ENCODE data around the gene GPATCH2. TPM values are rescaled to one million over a fixed set of nuclear protein-coding genes. Genes with fewer than 3 reads are reported as not detected.

The GPATCH2 gene
- total RNA-seq, 2 donors from 2014 or later, result 12.8 to 16.1 TPM

DNA sequence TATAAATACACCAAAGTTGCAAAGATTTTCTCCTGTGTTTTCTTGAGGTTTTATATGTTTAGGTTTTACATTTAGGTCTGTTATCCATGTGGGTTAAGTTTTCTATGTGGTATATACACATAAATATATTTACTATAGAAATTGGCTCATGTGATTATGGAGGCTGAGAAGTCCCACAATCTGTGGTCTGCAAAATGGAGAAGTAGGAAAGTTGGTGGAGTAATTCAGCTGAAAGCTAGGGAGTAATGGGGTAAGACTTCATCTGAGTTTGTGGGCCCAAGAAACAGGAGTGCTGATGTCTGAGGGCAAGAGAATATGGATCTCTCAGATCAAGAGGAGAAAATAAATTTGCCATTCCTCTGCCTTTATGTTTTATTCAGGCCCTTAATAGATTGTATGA is 146.0 kb downstream of the GPATCH2 start:
- peaks cover 6% of the 10 kb centered on the region for H3K4me1 Mint-ChIP-seq
- H3K27ac Mint-ChIP-seq, result no peak overlapping the region
- H3K27me3 Mint-ChIP-seq, result no peaks in the 10 kb centered on the region
- H3K9me3 ChIP-seq (ENCODE audit: control insufficient read depth, low read length, poor library complexity, severe bottlenecking), result no peaks in the 10 kb centered on the region
- H3K4me3 Mint-ChIP-seq, result no peak overlapping the region
- DNase-seq (no peak), ATAC-seq (no peak)
- no peaks in the 10 kb centered on the region for H3K36me3 Mint-ChIP-seq (ENCODE audit: low read depth)

- ATAC-seq, result peak; percentile 20
- no peak overlapping the region for H3K27ac Mint-ChIP-seq
- no peak for DNase-seq
- peaks cover 6% of the 10 kb centered on the region for H3K4me1 Mint-ChIP-seq
- no peak overlapping the region for H3K4me3 Mint-ChIP-seq
- H3K9me3 ChIP-seq (ENCODE audit: control insufficient read depth, low read length, poor library complexity, severe bottlenecking), result no peaks in the 10 kb centered on the region
- peaks cover 5% of the 10 kb centered on the region for H3K36me3 Mint-ChIP-seq (ENCODE audit: low read depth)
- H3K27me3 Mint-ChIP-seq, result no peaks in the 10 kb centered on the region
These were observed 148.4 kb downstream of the GPATCH2 start for GRCh38 chr1:217482356-217483102.

DNA sequence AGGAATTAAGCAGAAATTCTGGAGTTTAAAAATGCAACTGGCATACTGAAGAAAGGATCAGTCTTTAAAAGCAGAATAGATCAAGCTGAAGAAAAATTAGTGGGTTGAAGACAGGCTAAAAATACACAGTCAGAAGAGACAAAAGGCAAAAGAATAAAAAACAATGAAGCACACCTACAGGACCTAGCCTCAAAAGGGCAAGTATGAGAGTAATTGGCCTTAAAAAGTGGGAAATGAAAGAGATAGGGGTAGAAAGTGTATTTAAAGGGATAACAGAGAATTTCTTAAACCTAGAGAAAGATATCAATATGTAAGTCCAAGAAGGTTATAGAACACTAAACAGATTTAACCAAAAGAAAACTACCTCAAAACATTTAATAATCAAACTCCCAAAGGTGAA is 152.4 kb downstream of the GPATCH2 start:
- DNase-seq (no peak), ATAC-seq (no peak)
- Mint-ChIP-seq H3K4me1 (peaks cover 6% of the 10 kb centered on the region), H3K27me3 (no peaks in the 10 kb centered on the region), H3K36me3 (ENCODE audit: low read depth) (peaks cover 7% of the 10 kb centered on the region), H3K4me3 (no peak overlapping the region), H3K27ac (no peak overlapping the region)
- H3K9me3 ChIP-seq (ENCODE audit: control insufficient read depth, low read length, poor library complexity, severe bottlenecking), result no peaks in the 10 kb centered on the region

DNA sequence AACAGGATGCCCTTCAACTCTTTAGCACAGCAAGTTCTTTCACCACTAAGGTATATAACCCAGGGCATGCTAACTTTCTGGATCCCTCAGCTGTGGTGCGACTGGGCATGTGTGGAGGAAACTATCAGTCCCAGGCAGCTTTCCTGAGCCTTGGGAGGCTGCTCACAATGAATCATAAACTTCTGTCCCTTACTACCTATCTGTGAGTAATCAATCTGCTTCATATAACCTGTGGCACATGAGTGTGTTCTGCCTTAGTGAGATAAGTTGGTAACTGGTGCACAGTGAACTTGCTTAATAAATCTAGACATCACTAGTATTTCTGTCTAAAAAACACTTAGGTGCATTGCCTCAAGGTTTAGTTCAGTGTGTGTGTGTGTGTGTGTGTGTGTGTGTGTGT is 158.0 kb downstream of the GPATCH2 start:
- Mint-ChIP-seq H3K36me3 (ENCODE audit: low read depth) (peaks cover 5% of the 10 kb centered on the region), H3K27ac (no peak overlapping the region), H3K4me1 (peaks cover 2% of the 10 kb centered on the region), H3K27me3 (no peaks in the 10 kb centered on the region), H3K4me3 (no peak overlapping the region)
- DNase-seq, result no peak
- no peaks in the 10 kb centered on the region for H3K9me3 ChIP-seq (ENCODE audit: control insufficient read depth, low read length, poor library complexity, severe bottlenecking)
- no peak for ATAC-seq

DNA sequence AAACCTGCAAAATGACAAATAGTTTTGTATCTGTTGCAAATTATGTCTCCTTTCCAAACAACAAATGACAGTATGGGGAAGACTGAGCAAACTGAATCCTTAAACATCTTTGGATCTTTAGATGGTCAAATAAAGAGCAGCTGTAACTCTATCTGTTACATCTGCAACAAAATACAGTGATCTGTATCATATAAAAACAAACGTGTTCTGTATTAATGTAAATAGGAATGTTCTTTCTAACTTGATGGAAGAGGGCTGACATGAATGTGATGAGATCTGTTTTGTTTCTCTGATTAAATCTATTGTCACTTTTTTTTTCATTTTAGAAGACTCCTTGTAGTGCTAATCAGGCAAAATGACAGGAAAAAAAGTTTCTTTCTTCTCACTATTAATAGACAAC is 159.5 kb downstream of the GPATCH2 start:
- H3K9me3 ChIP-seq (ENCODE audit: control insufficient read depth, low read length, poor library complexity, severe bottlenecking), result no peaks in the 10 kb centered on the region
- Mint-ChIP-seq H3K36me3 (ENCODE audit: low read depth) (peaks cover 8% of the 10 kb centered on the region), H3K4me1 (peaks cover 2% of the 10 kb centered on the region)

DNA sequence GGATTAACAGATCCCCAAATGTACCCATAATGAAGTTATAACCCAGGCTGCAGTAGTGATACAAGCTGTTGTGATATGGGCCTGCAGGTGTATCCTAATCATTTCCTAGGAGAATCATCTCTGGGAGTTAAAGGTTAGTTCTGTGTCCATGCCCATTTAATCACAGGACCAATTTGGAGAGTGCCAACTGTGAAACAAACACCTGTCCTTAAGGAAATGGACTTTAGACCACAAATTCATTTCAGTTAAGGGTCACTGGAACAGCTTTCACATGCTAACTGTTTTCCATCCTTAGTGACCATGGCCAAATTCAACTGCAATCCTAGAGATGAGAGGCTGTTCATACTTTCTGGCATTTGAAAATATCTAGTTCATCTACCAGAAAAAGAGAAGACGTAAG is 160.9 kb downstream of the GPATCH2 start:
- Mint-ChIP-seq H3K36me3 (ENCODE audit: low read depth) (peaks cover 7% of the 10 kb centered on the region), H3K4me3 (no peak overlapping the region), H3K4me1 (peaks cover 2% of the 10 kb centered on the region), H3K27ac (no peak overlapping the region), H3K27me3 (no peaks in the 10 kb centered on the region)
- DNase-seq (no peak), ATAC-seq (no peak)
- no peaks in the 10 kb centered on the region for H3K9me3 ChIP-seq (ENCODE audit: control insufficient read depth, low read length, poor library complexity, severe bottlenecking)

More for the DNA sequence above, 159.5 kb downstream of the GPATCH2 start:
- no peak for DNase-seq
- Mint-ChIP-seq H3K27me3 (no peaks in the 10 kb centered on the region), H3K4me3 (no peak overlapping the region), H3K27ac (no peak overlapping the region)
- no peak for ATAC-seq

DNA sequence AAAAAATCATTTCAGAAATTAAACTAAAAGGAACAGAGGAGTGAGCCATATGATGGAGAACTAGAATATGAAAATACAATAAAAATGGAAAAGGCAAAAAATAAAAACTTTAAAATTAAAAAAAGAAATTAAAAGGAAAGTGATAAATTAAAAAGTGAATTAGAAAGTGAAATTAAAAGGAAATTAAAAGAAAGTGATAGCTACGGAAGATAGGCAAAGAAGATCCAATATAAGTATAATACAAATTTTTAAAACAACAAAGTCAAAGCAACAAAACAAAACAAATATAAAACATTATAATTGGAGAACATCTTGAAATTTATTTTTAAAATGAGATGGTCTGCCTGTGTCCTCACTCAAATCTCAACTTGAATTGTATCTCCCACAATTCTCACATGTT is 165.8 kb downstream of the GPATCH2 start:
- no peak for DNase-seq
- Mint-ChIP-seq H3K27me3 (no peaks in the 10 kb centered on the region), H3K4me1 (peaks cover 2% of the 10 kb centered on the region), H3K36me3 (ENCODE audit: low read depth) (peaks cover 7% of the 10 kb centered on the region), H3K4me3 (no peak overlapping the region), H3K27ac (no peak overlapping the region)
- H3K9me3 ChIP-seq (ENCODE audit: control insufficient read depth, low read length, poor library complexity, severe bottlenecking), result no peaks in the 10 kb centered on the region
- no peak for ATAC-seq

- Mint-ChIP-seq H3K27me3 (no peaks in the 10 kb centered on the region), H3K4me1 (no peaks in the 10 kb centered on the region), H3K27ac (no peak overlapping the region), H3K4me3 (no peak overlapping the region), H3K36me3 (ENCODE audit: low read depth) (peaks cover 7% of the 10 kb centered on the region)
- no peak for DNase-seq
- H3K9me3 ChIP-seq (ENCODE audit: control insufficient read depth, low read length, poor library complexity, severe bottlenecking), result no peaks in the 10 kb centered on the region
- no peak for ATAC-seq
These were observed 168.2 kb downstream of the GPATCH2 start for GRCh38 chr1:217462666-217463065.

DNA sequence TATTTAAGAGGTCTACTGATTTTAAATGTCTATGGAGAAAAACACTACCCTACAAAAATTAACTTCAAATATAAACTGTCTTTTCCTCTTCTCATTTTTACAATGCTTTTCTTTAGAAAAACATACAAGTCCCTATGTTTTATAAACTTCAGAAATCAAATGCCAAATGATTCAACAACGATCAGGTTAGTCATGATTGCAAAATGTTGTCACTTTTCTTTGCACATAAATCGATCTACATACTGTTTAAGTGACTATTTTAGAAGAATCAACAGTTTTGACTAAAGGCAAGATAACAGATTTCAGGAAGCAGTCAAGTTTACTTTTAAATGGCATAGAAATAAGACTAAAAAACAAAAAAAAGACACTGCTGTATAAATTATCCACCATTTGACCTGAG is 168.7 kb downstream of the GPATCH2 start:
- Mint-ChIP-seq H3K36me3 (ENCODE audit: low read depth) (peaks cover 7% of the 10 kb centered on the region), H3K27me3 (no peaks in the 10 kb centered on the region), H3K4me1 (no peaks in the 10 kb centered on the region), H3K4me3 (no peak overlapping the region), H3K27ac (no peak overlapping the region)
- DNase-seq (no peak), ATAC-seq (no peak)
- H3K9me3 ChIP-seq (ENCODE audit: control insufficient read depth, low read length, poor library complexity, severe bottlenecking), result no peaks in the 10 kb centered on the region

DNA sequence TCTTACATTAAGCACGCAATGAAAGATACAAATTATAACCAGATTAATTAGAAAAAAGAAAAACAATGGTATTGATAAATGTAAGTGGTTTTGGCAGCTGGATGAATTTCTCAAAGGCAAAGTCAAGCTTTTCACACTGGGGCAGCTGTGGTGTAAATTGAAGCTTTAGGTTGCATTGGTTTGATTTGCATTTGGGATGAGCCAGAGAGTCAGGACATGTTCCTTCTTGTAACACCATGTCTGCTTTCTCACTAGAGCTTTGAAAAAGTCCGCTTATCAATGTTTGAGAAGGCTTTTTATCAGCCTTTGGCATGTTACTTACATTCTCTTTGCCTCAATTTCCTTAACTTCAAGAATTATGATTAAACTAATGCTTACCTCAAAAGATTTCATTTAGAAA is 173.9 kb downstream of the GPATCH2 start:
- Mint-ChIP-seq H3K4me3 (no peak overlapping the region), H3K4me1 (no peaks in the 10 kb centered on the region), H3K27ac (no peak overlapping the region), H3K36me3 (ENCODE audit: low read depth) (peaks cover 3% of the 10 kb centered on the region), H3K27me3 (no peaks in the 10 kb centered on the region)
- no peak for ATAC-seq
- no peak for DNase-seq
- H3K9me3 ChIP-seq (ENCODE audit: control insufficient read depth, low read length, poor library complexity, severe bottlenecking), result no peaks in the 10 kb centered on the region

- Mint-ChIP-seq H3K27ac (no peak overlapping the region), H3K36me3 (ENCODE audit: low read depth) (peaks cover 3% of the 10 kb centered on the region), H3K27me3 (no peaks in the 10 kb centered on the region), H3K4me1 (peaks cover 2% of the 10 kb centered on the region), H3K4me3 (no peak overlapping the region)
- no peak for DNase-seq
- no peak for ATAC-seq
- H3K9me3 ChIP-seq (ENCODE audit: control insufficient read depth, low read length, poor library complexity, severe bottlenecking), result no peaks in the 10 kb centered on the region
These were observed 174.6 kb downstream of the GPATCH2 start for GRCh38 chr1:217456261-217456660.

GRCh38 chr1:217453816-217454215 is 177.1 kb downstream of the GPATCH2 start:
- Mint-ChIP-seq H3K27ac (no peak overlapping the region), H3K27me3 (no peaks in the 10 kb centered on the region), H3K4me1 (peaks cover 2% of the 10 kb centered on the region), H3K36me3 (ENCODE audit: low read depth) (peaks cover 2% of the 10 kb centered on the region), H3K4me3 (no peak overlapping the region)
- no peaks in the 10 kb centered on the region for H3K9me3 ChIP-seq (ENCODE audit: control insufficient read depth, low read length, poor library complexity, severe bottlenecking)
- DNase-seq (no peak), ATAC-seq (no peak)

- Mint-ChIP-seq H3K36me3 (ENCODE audit: low read depth) (peaks cover 5% of the 10 kb centered on the region), H3K4me1 (peaks cover 2% of the 10 kb centered on the region), H3K27ac (no peak overlapping the region), H3K4me3 (no peak overlapping the region), H3K27me3 (no peaks in the 10 kb centered on the region)
- DNase-seq (no peak), ATAC-seq (no peak)
- no peaks in the 10 kb centered on the region for H3K9me3 ChIP-seq (ENCODE audit: control insufficient read depth, low read length, poor library complexity, severe bottlenecking)
These were observed 181.5 kb downstream of the GPATCH2 start for GRCh38 chr1:217449370-217449769.

DNA sequence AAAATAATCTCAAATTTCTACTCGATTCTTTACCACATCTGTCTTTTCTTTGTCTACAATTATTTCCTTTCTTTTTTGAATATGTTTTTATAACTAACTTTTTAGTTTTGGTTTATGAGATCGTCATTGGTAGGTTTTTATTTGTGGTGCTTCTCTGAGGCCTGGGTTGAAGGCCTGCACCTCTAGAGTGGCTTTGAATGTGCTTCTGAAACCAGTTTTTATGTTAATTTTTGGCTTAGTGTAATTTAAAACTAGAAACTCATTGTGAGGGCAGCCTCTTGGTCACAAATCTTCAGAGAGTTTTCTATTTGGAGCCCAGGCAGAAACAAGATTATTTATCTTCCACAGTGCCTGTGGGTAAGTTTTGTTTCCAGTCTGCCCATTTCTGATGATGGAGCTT is 187.0 kb downstream of the GPATCH2 start:
- no peak overlapping the region for H3K27ac Mint-ChIP-seq
- peaks cover 8% of the 10 kb centered on the region for H3K36me3 Mint-ChIP-seq (ENCODE audit: low read depth)
- ATAC-seq (no peak), DNase-seq (no peak)
- no peak overlapping the region for H3K4me3 Mint-ChIP-seq
- H3K27me3 Mint-ChIP-seq, result no peaks in the 10 kb centered on the region
- H3K9me3 ChIP-seq (ENCODE audit: control insufficient read depth, low read length, poor library complexity, severe bottlenecking), result no peaks in the 10 kb centered on the region
- H3K4me1 Mint-ChIP-seq, result no peaks in the 10 kb centered on the region
